Activated T-cell treated with anti-CD3 and anti-CD28 coated beads for 48 hours (primary cell): ENCODE measurements around the gene CNIH4.
"Not testable (repeated sequence)": the region's sequence is repeated elsewhere in the genome, so short reads cannot be mapped to it uniquely, and the experiment has no call there.

Experiments used
- DNase-seq: peaks from one replicate; pipeline ENCODE4 v3.0.0-alpha.2; 2020; ENCODE audit warnings: low read depth

Gene CNIH4

GRCh38 chr1:224402472-224403036, 45.9 kb downstream of the CNIH4 start:
- no peak for DNase-seq

DNA sequence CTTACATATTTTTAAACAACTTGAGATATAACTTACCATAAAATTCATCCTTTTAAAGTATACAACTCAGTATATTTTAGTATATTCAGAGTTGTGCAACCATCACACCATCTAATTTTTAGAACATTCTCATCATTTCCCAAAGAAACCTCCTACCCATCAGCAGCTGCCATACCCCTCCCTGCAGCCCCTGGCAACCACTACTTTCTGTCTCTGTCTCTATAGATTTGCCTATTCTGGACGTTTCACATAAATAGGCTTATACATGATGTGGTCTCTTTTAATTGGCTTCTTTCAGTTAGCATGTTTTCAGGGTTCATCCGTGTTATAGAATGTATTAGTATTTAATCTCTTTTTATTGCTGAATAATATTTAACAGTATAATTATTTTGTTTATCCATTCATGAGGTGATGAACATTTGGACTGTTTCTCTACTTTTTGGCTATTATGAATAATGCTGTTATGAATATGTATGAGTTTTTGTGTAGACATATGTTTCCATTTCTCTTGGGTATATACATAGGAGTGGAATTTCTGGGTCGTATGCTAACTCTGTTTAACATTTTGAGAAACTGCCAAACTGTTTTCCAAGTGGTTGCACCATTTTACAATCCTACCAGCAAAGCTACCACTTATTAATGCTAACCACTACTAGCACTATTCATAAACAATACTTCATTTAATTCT, 48.4 kb downstream of the CNIH4 start:
- no peak for DNase-seq

GRCh38 chr1:224405604-224405970, 48.9 kb downstream of the CNIH4 start:
- no peak for DNase-seq

- no peak for DNase-seq
Observed at GRCh38 chr1:224406216-224406615, 49.5 kb downstream of the CNIH4 start.

- no peak for DNase-seq
Observed at GRCh38 chr1:224407571-224408293, 51.1 kb downstream of the CNIH4 start.

DNA sequence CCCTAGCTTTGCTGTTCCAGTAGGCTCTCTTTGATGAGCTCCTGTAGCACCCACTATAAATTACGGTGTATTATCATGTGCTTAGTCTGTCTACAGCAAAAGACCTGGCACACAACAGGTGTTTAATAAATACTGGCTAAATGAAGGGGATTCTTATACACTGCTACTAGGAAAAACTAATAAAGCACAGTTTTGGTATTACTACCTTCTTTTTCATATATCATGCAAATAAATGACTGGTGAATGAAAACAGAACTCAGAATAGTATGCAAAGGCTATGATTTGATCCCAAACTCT, 51.6 kb downstream of the CNIH4 start:
- no peak for DNase-seq

DNA sequence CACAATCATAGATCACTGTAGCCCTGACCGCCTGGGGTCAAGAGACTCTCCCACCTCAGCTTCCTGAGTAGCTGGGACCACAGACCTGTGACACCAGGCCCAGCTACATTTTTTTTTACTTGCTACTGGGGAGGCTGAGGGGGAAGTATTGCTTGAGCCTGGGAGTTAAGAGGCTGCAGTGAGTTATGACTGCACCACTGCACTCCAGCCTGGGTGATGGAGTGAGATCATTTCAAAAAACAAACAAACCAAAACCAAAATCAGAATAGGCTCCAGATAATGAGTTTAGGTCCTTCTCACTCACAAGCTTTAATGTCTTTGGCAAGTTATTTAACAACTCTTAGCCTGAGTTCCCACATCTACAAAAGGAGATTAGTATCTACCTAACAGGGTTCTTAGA, 55.1 kb downstream of the CNIH4 start:
- no peak for DNase-seq

DNA sequence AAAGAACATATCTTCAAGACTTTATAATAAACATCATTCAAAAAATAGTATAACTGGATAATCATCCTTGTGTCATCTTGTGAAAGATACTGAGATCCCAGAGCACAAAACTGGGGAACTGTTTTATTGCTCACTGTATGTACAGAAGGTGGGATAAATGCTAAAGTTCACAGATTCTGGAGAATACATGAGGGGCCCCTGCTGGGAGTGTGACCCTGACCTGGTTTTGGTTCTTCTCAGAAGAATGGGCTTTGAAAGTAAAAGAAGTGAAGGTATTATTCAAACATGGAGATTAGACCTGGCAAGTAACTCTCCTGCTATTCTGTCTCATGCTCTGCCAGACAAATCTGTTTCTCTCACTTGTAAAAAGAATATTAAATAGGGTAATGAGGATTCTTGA, 63.4 kb downstream of the CNIH4 start:
- DNase-seq, result no peak

- DNase-seq, result no peak
Observed at GRCh38 chr1:224425279-224425884, 68.7 kb downstream of the CNIH4 start.

DNA sequence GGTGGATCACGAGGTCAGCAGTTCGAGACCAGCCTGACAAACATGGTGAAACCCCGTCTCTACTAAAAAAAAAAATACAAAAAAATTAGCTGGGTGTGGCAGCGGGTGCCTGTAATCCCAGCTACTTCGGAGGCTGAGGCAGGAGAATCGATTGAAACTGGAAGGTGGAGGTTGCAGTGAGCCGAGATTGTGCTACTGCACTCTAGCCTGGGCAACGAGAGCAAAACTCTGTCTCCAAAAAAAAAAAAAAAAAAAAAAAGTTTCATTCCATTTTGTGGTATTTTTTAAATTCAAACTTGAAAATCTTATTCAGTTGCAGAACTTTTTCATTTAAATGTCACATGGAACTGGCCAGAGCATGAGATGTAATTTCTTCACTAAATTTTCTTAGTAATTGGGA, 70.2 kb downstream of the CNIH4 start:
- not testable (repeated sequence) for DNase-seq

DNA sequence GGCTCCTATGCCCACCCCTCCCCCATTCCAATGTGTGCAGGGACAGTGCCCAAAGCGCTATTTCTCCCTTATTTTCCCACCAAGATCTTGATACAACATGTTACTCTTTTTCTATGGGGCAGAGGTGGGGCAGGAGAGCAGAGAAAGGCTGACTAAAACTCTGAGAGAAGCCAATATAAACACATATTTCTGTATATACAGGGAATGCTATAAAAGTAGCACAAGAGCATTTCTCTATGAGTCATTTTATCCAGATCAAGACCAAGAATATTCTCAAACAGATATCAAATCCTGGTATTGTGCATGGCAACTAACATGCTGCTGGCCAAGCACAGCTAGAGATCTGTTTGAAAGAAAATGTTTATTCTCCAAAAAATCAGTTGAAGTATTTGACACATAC, 70.7 kb downstream of the CNIH4 start:
- DNase-seq, result no peak

DNA sequence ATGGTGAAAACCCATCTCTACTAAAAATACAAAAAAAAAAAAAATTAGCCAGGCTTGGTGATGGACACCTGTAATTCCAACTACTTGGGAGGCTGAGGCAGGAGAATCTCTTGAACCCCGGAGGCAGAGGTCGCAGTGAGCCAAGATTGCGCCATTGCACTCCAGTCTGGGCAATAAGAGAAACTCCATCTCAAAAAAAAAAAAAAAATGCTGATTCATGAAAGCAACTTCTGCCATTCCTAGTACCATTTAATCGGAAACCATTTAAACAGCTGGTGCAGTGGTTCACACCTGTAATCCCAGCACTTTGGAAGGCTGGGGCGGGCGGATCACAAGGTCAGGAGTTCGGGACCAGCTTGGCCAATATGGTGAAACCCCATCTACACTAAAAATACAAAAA, 72.0 kb downstream of the CNIH4 start:
- not testable (repeated sequence) for DNase-seq
